GM12878 (cell line): Measurements from ENCODE around the gene HMOX1. TPM values are rescaled to one million over a fixed set of nuclear protein-coding genes. Genes with fewer than 3 reads are reported as not detected.

ENCODE experiments used
- BACH1 ChIP-seq: fragments of 450-650 bp; IDR thresholded peaks from 2 replicates; pipeline ENCODE4 v1.6.1; 2017; ENCODE audit warnings: mild to moderate bottlenecking, borderline replicate concordance
- BHLHE40 ChIP-seq, 2 experiments: fragments of 450-650 bp in 1 of 2; IDR thresholded peaks; 2 replicates each; pipeline ENCODE4 v1.6.1; 2011 to 2017; ENCODE audit warnings: low read depth in 2 of 2, borderline replicate concordance in 1 of 2, improper control_type of control experiment in 1 of 2, low read length in 1 of 2, mild to moderate bottlenecking in 1 of 2
- CEBPB ChIP-seq, 2 experiments: fragments of 150-350 bp in 1 of 2; IDR thresholded peaks; 2 replicates each; pipeline ENCODE4 v1.6.1; 2012 to 2014; ENCODE audit warnings: low read depth in 2 of 2, low read length in 2 of 2, borderline replicate concordance in 1 of 2, inconsistent platforms in 1 of 2
- EGR1 ChIP-seq, 2 experiments: IDR thresholded peaks; 1 replicate in 1 of 2; 2 replicates in 1 of 2; pipeline ENCODE4 v1.6.1; 2011 to 2012; ENCODE audit warnings: low read depth in 2 of 2, low read length in 2 of 2, borderline replicate concordance in 1 of 2, mild to moderate bottlenecking in 1 of 2, moderate library complexity in 1 of 2
- GATAD2B ChIP-seq: fragments of 450-650 bp; conservative IDR thresholded peaks from 2 replicates; pipeline ENCODE4 v1.6.1; 2017; ENCODE audit warnings: low read depth, mild to moderate bottlenecking, moderate library complexity
- JUNB ChIP-seq: IDR thresholded peaks from 2 replicates; pipeline ENCODE4 v1.6.1; 2016; ENCODE audit warnings: antibody characterized with exemption, mild to moderate bottlenecking
- MTA2 ChIP-seq: fragments of 450-650 bp; IDR thresholded peaks from 2 replicates; pipeline ENCODE4 v1.6.1; 2016; ENCODE audit warnings: low read depth, mild to moderate bottlenecking, moderate library complexity
- NFYB ChIP-seq: IDR thresholded peaks from 2 replicates; pipeline ENCODE4 v1.6.1; 2011; ENCODE audit warnings: low read depth, mild to moderate bottlenecking, low read length, improper control_type of control experiment, moderate library complexity; ENCODE audit not compliant: insufficient read depth
- PAX5 ChIP-seq: IDR thresholded peaks from 2 replicates; pipeline ENCODE4 v1.6.1; 2011; ENCODE audit warnings: low read depth, low read length, borderline replicate concordance
- PBX3 ChIP-seq: IDR thresholded peaks from 2 replicates; pipeline ENCODE4 v1.6.1; 2011; ENCODE audit warnings: mild to moderate bottlenecking, low read depth, low read length, moderate library complexity; ENCODE audit not compliant: insufficient replicate concordance
- POU2F2 ChIP-seq: IDR thresholded peaks from 3 replicates; pipeline ENCODE4 v1.6.1; 2011; ENCODE audit warnings: low read depth, mild to moderate bottlenecking, low read length, borderline replicate concordance
- RBBP5 ChIP-seq: fragments of 200-600 bp; sonication (generic); conservative IDR thresholded peaks from 2 replicates; pipeline ENCODE4 v1.6.1; 2016
- REST ChIP-seq: IDR thresholded peaks from 2 replicates; pipeline ENCODE4 v1.6.1; 2012; ENCODE audit warnings: mild to moderate bottlenecking, low read depth, low read length
- SKIL ChIP-seq: fragments of 450-650 bp; IDR thresholded peaks from 2 replicates; pipeline ENCODE4 v1.6.1; 2017; ENCODE audit warnings: mild to moderate bottlenecking, low read depth, inconsistent platforms; ENCODE audit not compliant: poor library complexity, severe bottlenecking
- SRF ChIP-seq, 2 experiments: IDR thresholded peaks; 2 replicates each; pipeline ENCODE4 v1.6.1; 2011; ENCODE audit warnings: low read depth in 2 of 2, low read length in 2 of 2, mild to moderate bottlenecking in 1 of 2, moderate library complexity in 1 of 2
- TBL1XR1 ChIP-seq: IDR thresholded peaks from 2 replicates; pipeline ENCODE4 v1.6.1; 2012; ENCODE audit warnings: low read depth, low read length, improper control_type of control experiment
- TCF12 ChIP-seq: IDR thresholded peaks from 2 replicates; pipeline ENCODE4 v1.6.1; 2011; ENCODE audit warnings: low read depth, mild to moderate bottlenecking, low read length
- ZBTB40 ChIP-seq: fragments of 450-650 bp; IDR thresholded peaks from 2 replicates; pipeline ENCODE4 v1.6.1; 2016; ENCODE audit warnings: mild to moderate bottlenecking, moderate library complexity, borderline replicate concordance
- ZNF622 ChIP-seq: fragments of 450-650 bp; IDR thresholded peaks from 2 replicates; pipeline ENCODE4 v1.6.1; 2017; ENCODE audit warnings: mild to moderate bottlenecking, inconsistent platforms
- polyA plus RNA-seq, 11 experiments: library from polyadenylated mRNA; depleted of rRNA in 4 of 11; unstranded in 6 of 11; stranded (reverse) in 5 of 11; fragments of >200 nt; fragmentation: Nextera tagmentation in 4 of 11; fragmentation: Illumina TruSeq in 1 of 11; extraction: Ambion mirVana in 4 of 11; extraction: Trizol in 1 of 11; gene quantifications; 1 replicate in 1 of 11; 2 replicates in 10 of 11; pipeline versions ENCODE4 v1.2.1 to v1.2.3, GENCODE V29; 2011 to 2016; ENCODE audit warnings: inconsistent platforms in 2 of 11, missing spikeins in 2 of 11, low read depth in 1 of 11
- total RNA-seq, 4 experiments: library from RNA; depleted of rRNA in 3 of 4; stranded (reverse); fragments of >200 nt in 3 of 4; fragmentation: Illumina TruSeq in 1 of 4; extraction: Trizol in 1 of 4; gene quantifications; 2 replicates each; pipeline versions ENCODE4 v1.2.1 to v1.2.3, GENCODE V29; 2013 to 2021

HMOX1 gene
- total and polyA plus RNA-seq, 10 of the 15 experiments (the other 5 are each of a cell fraction or from before 2014, with no cell fraction given) = 1.5 to 36.7 (median 18.8) TPM

- TF ChIP-seq PBX3 (no peak), ZNF622 (no peak), EGR1 (IDR thresholded peaks at IDR 0.05; ENCODE audit: borderline replicate concordance in 1 of 2, low read depth in 2 of 2, low read length in 2 of 2) (0 out of 3 replicates have a peak, but pooled peaks of 1 of the 2 experiments have one; percentile 59), BHLHE40 (IDR thresholded peaks at IDR 0.05; ENCODE audit: borderline replicate concordance in 1 of 2, low read depth in 2 of 2, low read length in 1 of 2) (peak; percentile 23 to 51; a peak in 1 of 4 replicates), CEBPB (IDR thresholded peaks at IDR 0.05; ENCODE audit: borderline replicate concordance in 1 of 2, low read depth in 2 of 2, low read length in 2 of 2) (no peak), ZBTB40 (no peak), TBL1XR1 (no peak), POU2F2 (no peak), REST (no peak), NFYB (no peak), GATAD2B (peak; percentile 29; the same call in 1 of the 2 replicates), SKIL (no peak), JUNB (no peak), BACH1 (peak; percentile 32; the same call in 1 of the 2 replicates), TCF12 (peak; percentile 45; the same call in 1 of the 2 replicates), MTA2 (peak; percentile 32), RBBP5 (no peak), PAX5 (no peak; the same call in 1 of the 2 replicates), SRF (IDR thresholded peaks at IDR 0.05; ENCODE audit: low read depth in 2 of 2, low read length in 2 of 2) (0 out of 4 replicates have a peak, but pooled peaks of 1 of the 2 experiments have one; percentile 14)
These were observed 27.6 kb upstream of the HMOX1 start (continued) for GRCh38 chr22:35353318-35353717.
